GM18517 (cell line): Measurements from ENCODE around the gene BAZ1A.
A peak's percentile ranks its signal among the peaks of the same experiment; 100 is the strongest.

Experiments
- ATAC-seq: cut with Tn5 transposase; IDR thresholded peaks from one replicate; pipeline ENCODE4 v1.9.1; 2021; ENCODE audit warnings: mild to moderate bottlenecking, moderate library complexity; ENCODE audit not compliant: unreplicated experiment

Gene BAZ1A

DNA sequence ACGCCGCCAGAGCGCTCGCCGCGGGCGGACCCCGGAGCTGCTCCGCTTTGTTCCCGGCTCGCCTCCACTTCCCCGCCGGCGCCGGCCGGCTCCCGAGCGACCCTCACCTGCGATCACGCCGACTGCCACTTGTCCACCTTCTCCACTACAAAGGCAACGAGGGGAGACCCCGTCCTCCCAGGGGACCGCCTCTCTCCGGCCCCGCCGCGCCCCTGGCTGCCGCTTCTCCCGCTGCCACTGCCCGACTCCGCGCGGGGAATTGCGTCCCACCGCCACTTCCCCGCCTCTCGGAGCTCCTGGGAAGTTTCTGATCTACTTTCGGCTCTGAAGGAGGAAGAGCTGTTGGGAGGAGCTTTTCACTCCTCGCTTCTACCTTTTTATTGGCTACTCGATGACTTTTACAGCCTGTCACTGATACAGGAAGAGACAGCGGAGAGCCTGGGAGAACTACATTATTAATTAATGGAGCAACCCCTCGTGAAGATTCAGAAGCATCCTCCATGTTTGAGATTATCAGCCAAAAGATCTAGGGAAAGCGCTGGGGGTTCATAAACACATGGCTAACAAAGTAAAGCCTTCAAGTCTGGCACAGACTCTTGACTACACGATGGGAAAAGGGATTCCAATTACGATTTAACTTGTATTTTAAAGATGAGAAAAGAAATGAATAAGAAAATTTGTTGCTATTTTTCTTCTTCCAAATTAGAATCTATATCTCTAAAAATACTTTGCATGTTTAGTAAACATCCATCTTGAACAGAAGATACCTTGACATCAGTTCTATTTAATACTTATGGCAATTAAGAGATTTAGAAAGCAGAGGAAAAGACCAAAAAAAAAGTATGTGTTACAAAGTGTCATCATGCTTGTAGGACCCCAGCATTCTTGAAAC lies at the start of gene BAZ1A:
TSS of gene BAZ1A (minus strand) at position 330 of the 892 bp plus-strand sequence. CDS start 756 bp downstream, outside the sequence.
- ATAC-seq = peak; percentile 53

- no peak for ATAC-seq
Observed at GRCh38 chr14:34920339-34920738, 45.2 kb upstream of the BAZ1A start.

- ATAC-seq = no peak
Observed at GRCh38 chr14:34913619-34914018, 38.5 kb upstream of the BAZ1A start.

GRCh38 chr14:34912966-34913365 lies 37.8 kb upstream of the BAZ1A start:
- ATAC-seq = no peak

GRCh38 chr14:34912182-34912581 lies 37.0 kb upstream of the BAZ1A start:
- no peak for ATAC-seq

DNA sequence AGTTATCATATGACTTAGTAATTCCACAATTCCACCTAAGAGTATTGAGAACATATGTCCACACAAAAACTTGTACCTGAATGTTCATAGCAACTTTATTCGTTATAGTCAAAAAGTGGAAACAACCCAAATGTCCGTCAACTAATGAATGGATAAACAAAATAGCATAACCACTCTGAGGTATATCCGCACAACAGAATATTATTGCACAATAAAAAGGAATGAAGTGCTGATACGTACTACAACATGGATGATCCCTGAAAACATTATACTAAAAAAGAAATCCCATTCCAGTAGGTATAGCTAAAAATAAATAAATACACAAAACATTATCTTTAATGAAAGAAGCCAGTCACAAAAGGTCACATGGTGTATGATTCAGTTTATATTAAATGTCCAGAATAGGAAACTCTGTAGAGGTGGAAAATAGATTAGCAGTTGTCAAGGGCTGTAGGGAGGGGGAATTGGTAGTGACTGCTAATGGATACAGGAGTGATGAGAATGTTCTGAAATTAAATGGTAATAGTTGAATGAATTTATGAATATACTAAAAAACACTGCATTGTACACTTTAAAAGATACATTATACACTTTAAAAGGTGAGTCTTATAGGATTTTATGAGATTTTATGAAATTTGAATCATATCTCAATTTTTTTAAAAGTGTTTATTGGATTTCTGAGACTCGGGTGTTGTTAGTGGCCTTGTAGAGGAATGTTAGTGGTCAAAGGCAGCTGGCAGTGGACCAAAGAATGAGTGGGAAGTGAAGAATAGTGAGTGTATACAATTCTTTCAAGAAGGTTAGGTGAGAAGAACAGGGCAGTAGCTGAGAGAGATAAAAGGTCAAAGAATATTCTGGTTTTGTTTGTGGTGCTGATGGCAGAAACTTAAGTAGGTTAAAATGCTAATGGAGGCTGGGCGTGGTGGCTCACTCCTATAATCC lies 36.3 kb upstream of the BAZ1A start:
- ATAC-seq = no peak

GRCh38 chr14:34906287-34906686 lies 31.1 kb upstream of the BAZ1A start:
- ATAC-seq = no peak

- ATAC-seq = no peak
Observed at GRCh38 chr14:34895277-34895676, 20.1 kb upstream of the BAZ1A start.

- no peak for ATAC-seq
Observed at GRCh38 chr14:34890937-34891336, 15.8 kb upstream of the BAZ1A start.

- ATAC-seq = no peak
Observed at GRCh38 chr14:34888186-34888585, 13.0 kb upstream of the BAZ1A start.

DNA sequence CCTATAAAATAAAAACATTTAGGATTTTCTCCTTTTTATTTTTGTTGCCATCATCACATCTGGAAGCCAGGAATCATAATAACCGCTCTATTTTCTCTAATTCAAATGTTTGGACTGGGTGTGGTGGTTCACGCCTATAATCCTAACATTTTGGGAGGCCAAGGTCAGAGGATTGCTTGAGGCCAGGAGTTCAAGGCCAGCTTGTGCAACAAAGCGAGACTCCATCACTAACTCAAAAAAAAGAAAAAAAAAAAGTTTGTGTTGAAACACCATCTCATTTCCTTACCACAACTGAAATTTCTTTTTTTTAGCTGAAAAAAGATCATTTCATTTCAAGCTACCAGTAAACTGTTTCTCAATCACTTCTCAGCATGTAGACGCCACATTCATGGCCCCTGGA lies 8.8 kb upstream of the BAZ1A start:
- no peak for ATAC-seq

- peak; percentile 32 for ATAC-seq
Observed at GRCh38 chr14:34874386-34875030, 652 bp downstream of the BAZ1A start.

DNA sequence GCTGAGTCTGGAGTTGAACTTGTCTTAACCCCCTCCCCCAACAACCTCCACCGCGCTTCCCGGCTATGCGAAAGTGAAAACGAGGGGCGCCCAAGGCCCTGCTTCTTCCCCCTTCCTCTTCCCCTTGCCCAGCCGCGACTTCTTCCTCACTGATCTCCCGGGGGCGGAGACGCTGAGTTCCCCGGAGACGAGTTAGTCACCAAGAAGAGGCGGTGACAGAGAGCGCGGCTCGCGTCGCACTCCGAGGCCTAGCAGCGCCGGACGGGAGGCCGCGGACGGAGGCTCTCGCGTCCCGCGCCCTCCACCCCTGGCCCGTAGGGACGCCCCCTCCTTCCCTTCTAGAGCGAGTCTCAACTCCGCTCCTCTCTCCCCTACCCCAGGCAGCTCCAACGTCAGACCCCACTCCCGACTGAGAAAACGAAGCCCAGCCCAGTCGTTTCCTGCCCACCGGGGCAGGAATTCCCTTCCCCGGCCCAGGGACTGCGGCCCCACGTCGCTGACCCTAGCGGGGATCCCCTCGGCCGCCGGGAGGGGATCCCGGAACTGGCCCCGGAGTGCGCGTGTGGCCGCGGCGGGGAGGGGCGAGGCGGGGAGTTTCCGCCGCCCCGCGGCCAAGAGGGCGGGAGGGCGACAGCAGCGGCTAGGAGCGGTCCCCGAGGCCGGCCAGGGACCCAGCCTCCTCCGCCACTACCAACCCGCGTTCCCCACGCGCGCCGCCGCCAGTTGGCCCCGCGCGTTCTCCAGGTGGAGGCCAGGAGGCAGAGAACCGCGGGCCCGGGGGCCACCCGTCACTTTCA lies 1.4 kb downstream of the BAZ1A start:
- peak; percentile 44 for ATAC-seq

- ATAC-seq = peak; percentile 14
Observed at GRCh38 chr14:34872822-34873588, 2.2 kb downstream of the BAZ1A start.

DNA sequence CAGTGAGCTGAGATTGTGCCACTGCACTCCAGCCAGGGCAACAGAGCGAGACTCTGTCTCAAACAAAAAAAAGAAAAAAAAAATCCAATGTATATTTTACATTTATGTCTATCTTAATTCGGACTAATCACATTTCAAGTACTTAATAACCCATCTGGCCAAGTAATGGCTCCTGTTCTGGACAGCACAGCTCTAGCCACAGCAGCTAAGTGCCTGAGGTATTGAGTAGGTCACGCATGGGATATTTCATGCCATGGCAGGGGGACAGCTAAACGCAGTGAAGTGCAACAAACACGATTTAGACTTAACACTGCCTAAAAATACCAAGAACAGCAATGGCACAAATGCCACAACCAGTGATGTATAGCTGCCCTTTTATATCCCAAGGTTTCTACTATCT lies 8.0 kb downstream of the BAZ1A start:
- ATAC-seq = no peak

DNA sequence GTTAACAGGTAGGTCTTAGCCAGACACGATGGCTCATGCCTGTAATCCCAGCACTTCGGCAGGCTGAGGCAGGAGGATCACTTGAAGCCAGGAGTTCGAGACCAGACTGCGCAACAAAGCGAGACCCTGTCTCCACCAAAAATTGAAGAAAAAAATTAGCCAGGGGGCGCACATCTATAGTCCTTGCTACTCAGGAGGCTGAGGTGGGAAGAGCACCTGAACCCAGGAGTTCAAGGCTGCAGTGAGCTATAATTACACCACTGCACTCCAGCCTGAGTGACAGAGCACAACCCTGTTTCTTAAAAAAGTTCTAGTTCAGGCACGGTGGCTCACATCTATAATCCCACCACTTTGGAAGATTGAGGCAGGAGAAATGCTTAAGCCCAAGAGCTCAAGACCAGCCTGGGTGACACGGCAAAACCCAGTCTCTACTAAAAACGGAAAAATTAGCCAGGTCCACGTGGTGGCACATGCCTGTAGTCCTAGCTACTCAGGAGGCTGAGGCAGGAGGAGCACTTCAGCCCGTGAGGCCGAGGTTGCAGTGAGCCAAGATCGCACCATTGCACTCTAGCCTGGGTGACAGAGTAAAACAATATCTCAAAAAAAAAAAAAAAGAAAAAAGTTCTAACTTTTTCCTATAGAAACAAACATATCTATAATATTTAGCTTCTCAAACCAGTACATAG lies 9.1 kb downstream of the BAZ1A start:
- no peak for ATAC-seq

DNA sequence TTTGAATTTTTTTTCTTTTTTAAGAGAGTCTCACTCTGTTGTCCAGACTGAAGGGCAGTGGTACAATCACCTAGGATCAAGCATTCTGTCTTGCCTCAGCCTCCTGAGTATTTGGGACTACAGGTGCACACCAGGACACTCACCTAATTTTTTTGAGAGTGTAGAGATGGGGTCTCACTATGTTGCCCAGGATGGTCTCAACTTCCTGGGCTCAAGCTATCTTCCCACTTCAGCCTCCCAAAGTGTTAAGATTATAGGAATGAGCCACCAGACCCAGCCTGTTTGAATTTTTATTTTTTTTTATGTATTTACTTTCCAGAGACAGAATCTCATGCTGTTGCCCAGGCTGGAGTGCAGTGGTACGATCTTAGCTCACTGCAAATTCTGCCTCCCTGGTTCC lies 11.3 kb downstream of the BAZ1A start:
- ATAC-seq = no peak

DNA sequence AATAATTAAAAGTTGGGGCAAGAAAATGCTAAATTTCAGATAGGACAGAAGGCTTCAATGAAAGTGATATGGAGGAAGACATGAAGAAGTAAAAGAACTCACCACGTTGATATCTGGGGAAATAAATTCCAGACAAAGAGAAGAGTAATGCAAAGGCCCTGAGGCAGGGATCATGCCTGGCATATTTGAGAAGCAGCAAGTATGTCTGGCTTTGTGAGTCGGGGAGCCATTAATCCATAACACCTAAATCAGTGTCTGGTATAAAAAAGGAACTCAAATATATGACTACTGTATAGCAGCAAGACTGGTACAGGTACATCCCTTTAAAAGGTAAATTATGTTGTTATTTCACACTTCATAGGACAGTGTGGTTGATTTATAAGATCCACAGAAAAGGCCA lies 16.4 kb downstream of the BAZ1A start:
- ATAC-seq = no peak
